NCI-H69 (cell line): ENCODE results near the gene EFNA2.
A peak's percentile ranks its signal among the peaks of the same experiment; 100 is the strongest.
"Not testable (repeated sequence)": the region's sequence is repeated elsewhere in the genome, so short reads cannot be mapped to it uniquely, and the experiment has no call there.

Source experiments
- DNase-seq: peaks from one replicate; lab custom pipeline; 2025; lab: John Stamatoyannopoulos, UW

EFNA2 gene

DNA sequence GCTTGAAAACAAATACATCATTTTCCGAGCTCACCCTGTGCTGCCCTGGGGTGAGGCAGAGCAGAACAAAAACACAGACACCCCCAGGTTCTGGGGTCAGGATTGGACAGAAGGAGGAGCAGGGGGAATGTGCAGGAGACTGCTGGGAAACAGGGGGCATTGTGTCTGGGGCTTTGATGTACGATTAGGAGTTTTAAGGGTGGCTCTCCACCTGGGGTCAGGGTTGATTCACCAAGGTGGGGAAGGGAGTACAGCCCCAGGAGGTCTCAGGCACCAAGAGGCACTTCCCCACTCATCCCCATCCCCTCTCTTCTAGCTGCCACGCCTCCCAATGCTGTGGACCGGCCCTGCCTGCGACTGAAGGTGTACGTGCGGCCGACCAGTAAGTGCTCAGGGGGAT lies 12.6 kb downstream of the EFNA2 start:
- no peak for DNase-seq

DNA sequence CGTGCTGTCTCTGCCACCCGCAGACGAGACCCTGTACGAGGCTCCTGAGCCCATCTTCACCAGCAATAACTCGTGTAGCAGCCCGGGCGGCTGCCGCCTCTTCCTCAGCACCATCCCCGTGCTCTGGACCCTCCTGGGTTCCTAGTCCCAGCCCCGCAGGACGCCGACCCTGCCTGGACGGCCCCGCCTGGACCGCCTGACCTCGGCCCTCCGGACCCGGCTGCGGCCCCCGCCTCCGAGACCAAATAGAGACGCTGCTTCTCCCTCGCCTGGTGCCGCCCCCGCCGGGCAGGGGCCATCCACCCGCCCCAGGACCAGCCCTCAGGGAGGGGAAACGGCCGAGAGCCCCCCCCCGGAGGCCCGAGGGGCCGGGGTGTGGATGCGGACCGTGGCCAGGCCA lies 14.1 kb downstream of the EFNA2 start:
- no peak for DNase-seq

DNA sequence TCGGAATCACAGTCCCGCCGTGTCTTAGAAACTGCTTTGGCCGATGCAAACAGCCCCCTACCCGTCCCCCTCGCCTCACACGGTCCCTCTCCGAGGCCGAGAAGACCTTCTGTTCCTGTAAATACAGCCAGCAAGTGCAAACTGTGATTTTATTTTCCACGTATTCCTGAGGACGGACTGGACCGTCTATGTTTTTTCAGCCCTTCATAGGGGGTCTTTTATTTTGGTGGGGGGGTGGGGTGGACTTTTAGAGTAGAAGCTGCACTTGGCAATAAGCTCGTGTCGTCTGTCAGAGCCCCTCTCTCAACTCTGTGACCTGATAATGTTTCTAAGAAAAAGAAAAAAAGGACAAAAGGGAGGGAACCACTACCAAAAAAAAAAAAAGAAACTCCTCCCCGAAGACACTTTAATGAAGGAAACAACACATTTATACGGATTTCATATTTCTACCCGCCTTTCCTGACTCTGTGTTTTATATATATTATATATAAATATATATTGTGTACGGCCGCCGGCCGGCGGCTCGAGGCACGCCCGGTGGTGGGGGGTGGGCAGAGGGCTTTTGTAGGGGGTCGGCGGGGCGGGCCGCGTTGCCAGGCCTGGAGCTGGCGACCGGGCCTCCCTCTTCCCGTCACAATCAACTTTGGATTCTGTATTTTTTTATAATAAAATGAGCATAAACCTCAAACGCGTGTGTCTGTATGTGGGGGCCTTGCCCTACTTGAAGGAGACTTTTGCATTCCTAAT lies 15.2 kb downstream of the EFNA2 start:
- no peak for DNase-seq

DNA sequence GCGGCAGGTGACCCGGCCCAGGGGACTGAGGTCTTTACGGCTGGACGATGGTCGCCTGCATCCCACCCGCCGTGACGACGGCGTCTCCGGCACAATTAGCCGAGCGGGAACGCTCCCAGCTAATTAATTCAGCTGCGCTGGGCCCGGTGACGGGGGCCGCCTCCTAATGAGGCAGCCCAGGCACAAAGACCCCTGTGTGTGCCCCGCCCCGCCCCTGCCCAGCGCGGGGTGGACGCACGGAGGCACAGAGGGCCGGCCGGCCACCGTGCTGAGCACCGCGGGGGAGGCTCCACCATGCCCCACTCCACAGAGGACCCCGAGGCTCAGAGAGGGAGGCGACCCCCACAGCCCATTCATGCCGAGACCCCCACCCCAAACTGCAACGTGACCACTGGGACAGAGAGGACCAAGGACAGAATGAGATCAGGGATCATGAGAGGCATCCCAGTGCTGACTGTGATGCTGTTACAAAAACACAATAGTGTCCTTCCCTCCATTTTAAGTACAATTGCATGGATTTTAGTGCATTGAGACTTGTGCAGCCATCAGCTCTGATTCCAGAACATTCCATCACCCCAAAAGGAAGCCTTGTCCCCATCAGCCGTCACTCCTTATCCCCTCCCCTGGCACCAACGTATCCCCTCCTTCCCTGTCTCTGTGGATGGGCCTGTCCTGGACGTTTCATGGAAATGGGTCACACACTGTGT lies 17.0 kb downstream of the EFNA2 start:
- DNase-seq, result no peak

DNA sequence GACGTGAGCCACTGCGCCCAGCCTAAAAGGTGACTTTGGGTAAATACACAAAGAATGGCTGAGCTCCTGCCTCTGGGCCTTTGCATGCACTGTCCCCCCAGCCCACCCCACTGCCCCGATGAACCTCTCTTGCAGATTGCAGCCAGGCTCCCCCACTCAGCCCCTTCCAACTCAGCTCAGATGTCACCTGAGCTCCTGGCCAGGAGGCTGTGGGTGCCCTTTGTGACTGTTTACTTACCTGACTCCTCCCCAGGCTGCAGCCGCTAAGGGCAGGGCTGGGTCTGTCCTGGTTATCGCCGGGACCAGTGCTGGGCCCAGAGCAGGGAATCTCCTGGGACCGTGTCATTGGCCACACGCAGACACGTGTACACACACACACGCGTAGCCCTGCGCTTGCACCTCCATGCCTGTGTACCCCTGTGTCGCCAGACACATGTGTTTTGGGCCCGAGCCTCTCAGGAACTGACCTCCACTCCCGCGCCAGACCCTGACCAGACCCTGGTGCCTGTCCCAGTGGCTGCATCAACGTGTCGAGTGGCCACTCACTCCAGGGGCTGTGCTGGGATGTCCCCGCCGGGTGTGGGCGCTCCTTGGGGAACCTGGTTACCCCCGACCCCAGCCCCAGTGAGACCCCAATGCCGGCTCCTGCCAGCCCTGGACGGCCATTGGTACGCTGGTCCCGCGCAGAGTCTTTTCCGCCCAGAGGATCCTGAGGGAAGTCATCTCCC lies 18.7 kb downstream of the EFNA2 start:
- no peak for DNase-seq

DNA sequence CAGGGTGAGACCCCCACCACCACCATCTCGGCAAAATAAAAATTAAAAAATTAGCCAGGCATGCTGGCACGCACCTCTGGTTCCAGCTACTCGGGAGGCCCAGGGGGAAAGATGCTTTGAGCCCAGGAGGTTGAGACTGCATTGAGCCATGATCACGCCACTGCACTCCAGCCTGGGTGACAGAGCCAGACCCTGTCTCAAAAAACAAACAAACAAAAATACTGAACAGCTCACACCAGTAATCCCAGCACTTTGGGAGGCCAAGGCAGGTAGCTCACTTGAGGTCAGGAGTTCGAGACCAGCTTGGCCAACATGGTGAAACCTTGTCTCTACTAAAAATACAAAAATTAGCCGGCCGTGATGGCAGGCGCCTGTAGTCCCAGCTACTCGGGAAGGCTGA lies 19.7 kb downstream of the EFNA2 start:
- DNase-seq, result not testable (repeated sequence)

DNA sequence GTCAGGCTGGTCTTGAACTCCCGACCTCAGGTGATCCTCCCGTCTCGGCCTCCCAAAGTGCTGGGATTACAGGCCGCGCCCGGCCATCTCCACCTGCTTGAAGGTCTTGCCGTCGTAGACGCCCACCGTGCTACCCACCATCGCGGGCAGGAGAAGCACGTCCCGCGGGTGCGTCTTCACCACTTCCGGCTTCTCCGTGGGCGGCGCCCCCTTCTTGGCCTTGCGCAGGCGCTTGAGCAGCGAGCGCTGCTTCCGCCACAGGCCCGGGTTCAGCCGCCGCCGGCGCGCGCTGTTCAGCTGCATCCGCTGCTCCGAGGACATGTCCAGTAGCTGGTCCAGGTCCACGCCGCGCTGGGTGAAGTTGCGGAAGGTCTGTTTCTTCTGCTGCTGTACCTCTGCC lies 21.6 kb downstream of the EFNA2 start:
- no peak for DNase-seq

DNA sequence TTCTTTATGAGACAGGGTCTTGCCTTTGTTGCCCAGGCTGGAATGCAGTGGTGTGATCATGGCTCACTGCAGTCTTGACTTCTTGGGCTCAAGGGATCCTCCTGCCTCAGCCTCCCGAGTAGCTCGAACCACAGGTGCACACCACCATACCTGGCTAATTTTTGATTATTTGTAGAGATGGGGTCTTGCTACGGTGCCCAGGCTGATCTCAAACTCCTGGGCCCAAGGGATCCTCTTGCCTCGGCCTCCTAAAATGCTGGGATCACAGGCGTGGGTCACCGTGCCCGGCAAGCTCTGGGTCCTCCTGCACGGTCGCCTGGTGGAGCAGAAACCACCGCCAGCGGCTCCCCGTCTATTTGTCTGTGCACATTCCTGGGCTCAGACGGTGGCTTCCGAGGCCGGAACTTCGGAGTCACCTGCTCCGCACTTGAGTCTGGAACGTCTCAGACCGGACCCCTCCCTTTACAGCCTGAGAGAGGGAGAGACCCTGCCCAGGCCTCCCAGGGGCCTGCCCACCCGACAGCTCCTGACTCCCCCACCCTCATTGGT lies 22.2 kb downstream of the EFNA2 start:
- no peak for DNase-seq

DNA sequence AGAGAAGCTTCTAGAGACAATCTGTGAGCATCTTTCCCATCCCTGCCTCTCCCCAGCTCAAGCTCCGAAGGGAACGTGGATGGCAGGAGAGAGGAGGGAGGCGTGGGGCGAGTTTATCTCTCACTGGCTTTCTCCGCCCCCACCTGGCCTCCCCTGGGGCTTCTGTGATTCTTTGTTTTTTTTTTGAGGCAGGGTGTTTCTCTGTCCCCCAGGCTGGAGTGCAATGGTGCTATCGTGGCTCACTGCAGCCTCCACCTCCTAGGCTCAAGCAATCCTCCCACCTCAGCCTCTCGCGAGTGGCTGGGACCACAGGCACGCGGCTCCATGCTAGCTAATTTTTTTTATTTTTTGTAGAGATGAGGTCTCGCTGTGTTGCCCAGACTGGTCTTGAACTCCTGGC lies 23.0 kb downstream of the EFNA2 start:
- no peak for DNase-seq

DNA sequence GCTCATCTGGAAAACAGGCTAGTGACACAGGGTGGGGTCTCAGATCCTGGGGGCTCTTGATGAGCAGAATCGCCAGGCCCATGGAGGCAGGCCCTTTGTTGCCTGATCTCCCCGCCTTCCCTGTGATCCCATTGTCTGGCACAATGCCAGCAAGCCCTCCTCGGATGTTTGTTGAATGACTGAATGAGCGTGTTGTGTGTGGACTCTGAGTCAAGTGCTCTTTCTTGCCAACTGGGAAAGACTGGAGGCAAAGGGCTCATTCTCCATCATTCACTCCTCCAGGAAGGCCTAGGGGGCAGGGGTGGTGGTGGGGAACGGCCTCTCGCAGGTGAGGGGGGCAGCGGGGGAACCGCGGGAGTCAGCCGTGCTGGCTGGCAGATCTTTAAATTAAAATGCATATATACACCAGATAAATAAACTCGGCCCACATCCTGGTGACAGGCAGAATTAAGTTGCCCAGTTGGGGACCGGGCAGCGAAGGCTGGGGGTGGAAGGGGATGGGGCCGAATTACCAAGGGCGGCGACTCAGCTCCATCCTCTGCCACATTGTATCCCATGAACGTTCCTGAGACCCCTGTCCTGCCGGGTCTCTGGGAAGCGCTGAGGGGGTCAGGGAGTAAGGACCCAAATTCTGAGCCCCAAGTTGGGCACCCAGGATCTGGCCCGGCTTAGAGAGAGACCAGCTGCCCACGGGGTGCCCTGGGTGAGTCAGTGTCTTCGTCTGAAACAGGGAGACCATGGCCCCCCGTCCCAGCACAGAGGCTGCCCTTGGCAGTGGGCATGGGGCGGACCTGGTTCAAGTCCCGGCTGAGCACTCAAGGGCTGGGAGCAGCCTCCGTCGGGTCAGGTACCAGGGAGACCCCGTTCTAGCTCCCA lies 24.5 kb downstream of the EFNA2 start:
- no peak for DNase-seq

DNA sequence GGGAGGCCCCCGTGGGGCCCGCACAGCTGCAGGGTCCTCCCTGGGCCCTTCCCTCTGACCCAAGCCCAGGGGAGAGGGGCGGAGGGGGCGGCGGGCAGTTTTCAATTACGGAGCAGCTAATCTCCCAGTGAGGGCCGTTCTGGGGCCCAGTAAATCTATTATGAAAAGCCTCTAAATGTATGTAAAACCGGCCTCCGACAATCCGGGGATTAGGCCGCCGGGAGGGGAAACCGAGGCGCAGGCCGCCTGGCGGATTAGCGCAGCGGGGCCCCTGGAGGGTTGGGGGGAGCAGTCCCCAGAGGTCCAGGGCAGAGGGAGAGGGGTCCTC lies 25.1 kb downstream of the EFNA2 start:
- DNase-seq, result no peak

DNA sequence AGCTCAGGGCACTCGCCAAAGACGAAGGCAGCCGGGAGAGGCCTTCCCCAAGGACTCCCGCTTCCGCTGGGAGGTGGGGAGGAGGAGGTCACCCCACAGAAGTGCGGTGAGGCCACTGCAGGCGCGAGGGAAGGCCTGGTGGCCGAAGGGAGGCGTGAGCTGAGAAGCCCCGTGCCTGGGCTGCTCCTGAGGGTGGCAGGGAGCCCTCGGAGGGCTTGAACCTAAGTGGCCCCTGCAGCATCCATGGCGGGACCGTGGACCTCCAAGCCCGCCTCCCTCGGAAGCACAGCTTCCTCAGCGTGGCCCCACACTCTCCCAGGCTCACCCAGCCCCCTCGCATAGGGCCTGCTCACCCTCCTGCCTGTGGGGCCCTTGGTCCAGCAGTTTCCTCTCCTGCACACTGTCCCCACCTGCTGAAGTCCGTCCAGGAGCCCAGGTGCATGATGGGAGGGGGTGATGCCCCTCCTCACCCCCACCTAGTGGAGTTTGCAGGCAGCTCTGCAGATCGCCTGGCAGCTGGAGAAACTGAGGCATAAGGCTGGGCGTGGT lies 25.9 kb downstream of the EFNA2 start:
- DNase-seq, result no peak

DNA sequence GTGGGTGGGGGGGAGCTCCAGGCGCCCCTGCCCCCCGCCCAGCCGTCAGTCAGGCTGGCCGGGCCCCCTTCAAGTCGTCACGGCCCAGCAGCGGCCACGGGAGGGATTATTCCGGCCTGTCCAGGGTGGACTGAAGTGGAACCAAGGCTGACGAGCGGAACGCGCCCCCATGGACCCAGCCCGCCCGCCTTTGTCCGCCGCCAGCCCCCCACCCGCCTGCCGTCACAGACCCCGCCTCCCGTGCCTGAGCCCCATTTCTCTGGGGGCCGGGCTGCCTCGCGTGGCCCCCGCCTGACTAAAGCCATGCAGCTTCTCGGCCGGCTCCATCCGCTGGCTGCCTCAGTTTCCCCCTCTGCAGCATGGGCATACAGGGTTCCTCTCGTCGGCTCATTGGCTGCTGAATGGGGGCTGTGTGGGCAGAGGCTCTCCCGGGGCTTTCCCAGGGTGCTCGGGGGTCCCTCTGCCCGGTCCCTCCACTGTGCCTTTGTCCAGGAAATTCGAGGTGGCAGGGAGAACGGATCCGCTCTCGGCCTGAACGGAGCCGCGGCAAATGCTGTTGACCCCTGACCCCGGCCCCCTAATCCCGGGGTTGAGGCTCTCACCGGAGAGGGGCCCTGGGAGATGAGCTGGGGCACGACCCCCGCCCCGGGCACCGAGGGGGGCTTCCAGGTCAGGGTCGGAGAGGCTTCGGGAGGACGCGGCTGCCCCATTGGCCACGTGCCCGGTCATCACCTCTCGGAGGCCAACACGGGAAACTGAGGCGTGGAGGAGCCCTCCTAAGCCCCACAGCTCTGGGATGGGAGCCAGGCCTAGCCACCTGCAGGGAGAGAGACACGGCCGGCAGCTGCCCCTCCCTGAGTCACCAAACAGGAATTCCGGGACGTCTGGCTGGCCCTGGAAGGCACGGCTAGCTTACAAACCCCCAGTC lies 27.4 kb downstream of the EFNA2 start:
- no peak for DNase-seq

DNA sequence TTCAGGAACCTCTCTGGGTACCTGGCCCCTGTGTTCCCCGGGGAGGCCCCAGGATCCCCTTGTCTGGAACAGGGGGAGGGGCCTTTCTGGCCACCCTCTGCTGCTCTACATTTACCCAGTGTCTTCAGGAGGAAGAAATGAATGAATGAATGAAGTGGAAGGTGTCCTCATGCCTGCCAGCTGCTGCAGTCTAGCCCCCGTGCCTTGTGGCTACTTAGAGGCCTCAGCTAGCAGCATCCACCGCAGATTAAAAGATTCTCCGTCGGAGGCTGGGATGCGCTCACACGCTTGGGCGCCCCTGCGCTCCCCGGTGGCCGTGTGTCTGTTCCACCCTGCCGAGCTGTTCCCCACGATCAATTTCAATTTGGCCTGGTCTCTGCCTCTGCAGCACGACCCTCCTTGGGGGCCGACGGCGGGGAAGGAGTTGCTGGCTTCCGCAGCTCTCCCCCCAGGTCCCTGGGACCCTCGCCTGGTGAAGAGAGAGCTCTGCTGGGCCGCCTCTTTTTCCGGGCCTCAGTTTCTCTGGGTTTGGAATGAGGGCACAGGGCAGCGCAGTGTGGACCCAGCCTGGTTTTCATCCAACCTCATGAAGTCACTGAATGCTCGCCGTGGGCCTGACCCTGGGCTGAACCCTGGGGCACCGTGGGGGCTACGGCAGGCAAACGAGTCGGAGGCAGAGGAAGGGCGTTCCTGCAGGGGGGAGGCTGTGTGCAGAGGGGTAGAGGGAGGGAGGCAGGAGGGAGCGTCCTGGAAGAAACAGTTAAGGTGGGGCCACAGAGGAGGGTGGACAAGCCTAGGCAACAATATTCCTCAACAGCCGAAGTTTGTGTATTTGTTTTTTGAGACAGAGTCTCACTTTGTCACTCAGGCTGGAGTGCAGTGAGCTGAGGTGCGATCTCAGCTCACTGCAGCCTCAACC lies 28.3 kb downstream of the EFNA2 start:
- DNase-seq, result no peak

DNA sequence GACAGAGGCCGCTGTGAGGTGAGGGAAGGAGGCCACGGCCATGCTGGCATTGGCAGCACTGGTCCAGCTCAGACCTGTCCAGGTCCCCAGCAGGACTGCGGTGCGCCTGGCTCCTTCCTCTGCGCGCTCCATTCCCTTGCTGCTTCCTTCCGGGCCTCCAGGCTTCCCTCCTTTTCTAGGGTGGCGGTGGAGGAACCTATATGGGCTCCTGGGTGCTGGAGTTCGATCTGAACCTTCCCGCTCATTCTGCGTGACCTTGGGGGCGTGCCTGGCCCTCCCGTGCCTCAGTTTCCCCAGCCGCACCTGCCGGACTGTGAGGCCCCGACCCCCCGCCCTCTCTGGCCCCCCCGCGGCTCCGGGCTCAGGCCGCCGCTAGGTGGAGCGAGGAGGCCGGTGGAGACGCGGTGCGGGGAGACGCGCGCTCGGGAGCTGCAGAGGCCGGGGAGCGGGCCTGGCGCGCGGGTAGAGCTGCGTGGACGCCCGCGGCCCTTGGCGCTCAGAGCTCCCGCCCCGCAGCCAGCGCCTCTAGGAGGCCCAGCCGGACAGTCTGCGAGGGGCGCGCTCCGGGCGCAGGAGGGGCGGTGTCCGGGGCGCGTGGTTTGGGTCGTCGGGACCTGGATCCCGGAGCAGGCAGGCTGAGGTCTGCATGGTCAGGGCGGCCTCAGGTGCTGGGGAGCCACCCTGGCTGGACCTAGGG lies 29.9 kb downstream of the EFNA2 start:
- DNase-seq, result peak; percentile 70

DNA sequence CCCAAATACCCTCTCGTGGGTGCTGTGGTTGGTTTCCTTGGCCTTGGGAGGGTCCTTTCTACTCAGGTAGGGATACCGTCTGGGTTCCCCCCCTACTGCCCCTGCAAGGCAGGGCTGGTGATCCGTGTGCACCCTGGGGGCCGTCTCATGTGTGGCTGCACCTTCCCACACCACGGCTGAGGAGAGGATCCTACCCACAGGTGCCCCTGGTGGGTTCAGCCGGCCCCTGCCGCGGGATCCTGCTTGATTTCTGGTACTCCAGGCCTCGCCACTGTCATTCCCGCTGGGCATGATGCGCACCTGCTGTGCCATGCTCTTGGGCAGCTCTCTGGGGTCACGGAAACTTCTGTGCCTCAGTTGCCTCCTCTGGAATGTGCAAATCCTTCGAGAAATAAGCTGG lies 30.8 kb downstream of the EFNA2 start:
- DNase-seq, result no peak

DNA sequence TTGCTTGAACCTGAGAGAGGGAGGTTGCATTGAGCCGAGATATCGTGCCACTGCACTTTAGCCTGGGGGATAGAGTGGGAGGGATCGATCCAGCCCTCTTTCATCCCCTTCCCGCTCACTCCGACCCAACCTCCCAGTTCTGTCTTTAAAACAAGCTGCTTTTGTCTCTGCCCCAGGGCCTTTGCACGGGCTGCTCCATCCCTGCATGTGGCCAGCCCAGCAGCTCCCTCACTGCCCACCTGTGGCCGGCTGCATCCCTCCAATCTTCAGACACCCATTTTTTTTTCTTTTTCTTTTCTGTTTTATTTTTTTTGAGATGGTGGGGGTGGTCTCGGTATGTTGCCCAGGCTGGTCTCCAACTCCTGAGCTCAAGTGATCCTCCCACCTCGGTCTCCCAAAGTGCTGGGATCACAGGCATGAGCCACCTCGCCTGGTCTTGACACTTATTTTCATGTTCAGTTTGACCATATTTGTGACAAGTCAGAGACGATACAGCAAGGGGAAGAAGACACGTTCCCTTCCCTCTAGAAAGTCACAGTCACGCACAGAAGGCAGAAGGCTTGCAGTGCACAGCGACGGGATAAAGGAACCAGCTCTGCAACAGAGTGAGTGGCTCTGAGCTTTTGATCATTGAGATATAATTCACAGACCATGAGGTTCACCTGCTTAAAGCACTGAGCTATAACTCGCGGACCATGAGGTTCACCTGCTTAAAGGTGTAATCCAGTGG lies 31.8 kb downstream of the EFNA2 start:
- no peak for DNase-seq
